Stimulated activated CD4-positive, alpha-beta T cell treated with anti-CD3 and anti-CD28 coated beads, TNF-alpha, amount 100 ng/mL, for 4 hours (primary cell): ENCODE data around the gene AFAP1L2.

ENCODE experiments used
- DNase-seq, 3 experiments: peaks; one replicate each; pipeline ENCODE4 v3.0.0-alpha.2; 2020; ENCODE audit warnings: low read depth in 3 of 3

AFAP1L2 gene

GRCh38 chr10:114291076-114291475 lies 113.2 kb downstream of the AFAP1L2 start:
- no peak for DNase-seq

- DNase-seq = no peak
These were observed 114.3 kb downstream of the AFAP1L2 start for GRCh38 chr10:114290038-114290437.

DNA sequence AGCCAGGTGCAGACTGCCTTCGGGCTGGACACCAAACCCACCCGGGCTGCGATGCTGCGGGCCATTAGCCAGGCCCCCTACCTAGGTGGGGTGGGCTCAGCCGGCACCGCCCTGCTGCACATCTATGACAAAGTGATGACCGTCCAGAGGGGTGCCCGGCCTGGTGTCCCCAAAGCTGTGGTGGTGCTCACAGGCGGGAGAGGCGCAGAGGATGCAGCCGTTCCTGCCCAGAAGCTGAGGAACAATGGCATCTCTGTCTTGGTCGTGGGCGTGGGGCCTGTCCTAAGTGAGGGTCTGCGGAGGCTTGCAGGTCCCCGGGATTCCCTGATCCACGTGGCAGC lies 115.2 kb downstream of the AFAP1L2 start:
- DNase-seq = no peak

DNA sequence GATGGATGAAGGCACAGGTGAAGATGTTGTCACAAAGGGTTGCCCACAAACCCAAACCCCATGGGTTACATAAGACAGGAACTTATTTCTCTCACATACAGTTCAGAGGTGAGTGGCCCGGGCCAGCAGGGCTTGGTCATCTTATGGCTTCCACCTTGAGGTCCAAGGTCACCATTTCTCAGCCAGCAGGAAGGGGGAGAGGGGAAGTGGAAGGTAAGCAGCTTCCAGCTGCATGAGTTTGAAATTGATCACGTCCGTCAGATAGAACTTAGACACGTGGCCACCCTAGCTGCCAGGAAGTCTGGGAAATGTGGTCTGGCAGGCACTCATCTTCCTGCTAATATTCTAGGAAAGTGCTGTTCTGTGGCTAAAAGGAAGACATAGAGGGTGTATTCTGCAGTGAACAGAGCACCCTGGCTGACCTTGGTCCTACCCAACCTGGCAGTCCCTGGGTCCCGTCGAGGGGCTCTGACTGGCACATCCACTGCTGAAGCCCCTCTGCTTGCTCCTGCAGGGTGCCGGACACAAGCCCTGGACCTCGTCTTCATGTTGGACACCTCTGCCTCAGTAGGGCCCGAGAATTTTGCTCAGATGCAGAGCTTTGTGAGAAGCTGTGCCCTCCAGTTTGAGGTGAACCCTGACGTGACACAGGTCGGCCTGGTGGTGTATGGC lies 115.7 kb downstream of the AFAP1L2 start:
- no peak for DNase-seq

- DNase-seq = no peak
These were observed 117.4 kb downstream of the AFAP1L2 start for GRCh38 chr10:114286921-114287320.

DNA sequence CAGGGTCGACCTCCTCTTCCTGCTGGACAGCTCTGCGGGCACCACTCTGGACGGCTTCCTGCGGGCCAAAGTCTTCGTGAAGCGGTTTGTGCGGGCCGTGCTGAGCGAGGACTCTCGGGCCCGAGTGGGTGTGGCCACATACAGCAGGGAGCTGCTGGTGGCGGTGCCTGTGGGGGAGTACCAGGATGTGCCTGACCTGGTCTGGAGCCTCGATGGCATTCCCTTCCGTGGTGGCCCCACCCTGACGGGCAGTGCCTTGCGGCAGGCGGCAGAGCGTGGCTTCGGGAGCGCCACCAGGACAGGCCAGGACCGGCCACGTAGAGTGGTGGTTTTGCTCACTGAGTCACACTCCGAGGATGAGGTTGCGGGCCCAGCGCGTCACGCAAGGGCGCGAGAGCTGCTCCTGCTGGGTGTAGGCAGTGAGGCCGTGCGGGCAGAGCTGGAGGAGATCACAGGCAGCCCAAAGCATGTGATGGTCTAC lies 118.3 kb downstream of the AFAP1L2 start:
- no peak for DNase-seq

- DNase-seq = no peak
These were observed 119.8 kb downstream of the AFAP1L2 start for GRCh38 chr10:114284346-114285071.

DNA sequence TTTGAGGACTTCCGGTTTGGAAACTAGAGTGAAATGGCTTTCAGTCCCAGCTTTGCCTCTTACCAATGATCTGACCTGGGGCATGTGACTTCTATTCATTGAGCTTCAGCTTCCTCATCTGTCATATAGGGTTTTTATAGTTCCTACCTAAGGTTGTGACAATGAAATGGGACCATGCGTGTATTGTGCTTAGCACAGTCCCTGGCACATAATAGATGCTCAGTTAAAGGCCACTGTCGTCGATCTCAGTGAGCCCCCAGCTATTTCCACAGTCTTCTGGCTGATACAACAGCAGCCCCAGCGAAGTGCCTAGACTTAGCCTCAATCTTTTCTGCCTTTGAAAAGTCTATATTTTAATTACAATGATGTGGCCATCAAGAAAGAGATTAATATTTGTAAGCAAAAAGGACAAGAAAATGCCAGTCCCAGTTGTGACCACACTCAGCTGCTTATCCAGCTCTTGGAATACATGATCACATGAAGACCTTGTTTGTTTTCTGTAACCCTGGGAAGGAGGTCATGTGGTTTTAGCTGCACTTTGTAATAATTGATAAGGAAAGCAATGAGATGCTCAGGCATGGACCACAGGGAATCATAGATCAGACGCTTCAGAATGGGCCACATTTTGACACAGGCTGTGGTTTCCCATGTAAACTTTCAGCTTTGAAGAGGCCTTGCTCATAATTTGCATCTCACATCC lies 120.6 kb downstream of the AFAP1L2 start:
- no peak for DNase-seq

- no peak for DNase-seq
These were observed 121.2 kb downstream of the AFAP1L2 start for GRCh38 chr10:114283091-114283490.

- no peak for DNase-seq
These were observed 121.8 kb downstream of the AFAP1L2 start for GRCh38 chr10:114282526-114282925.

DNA sequence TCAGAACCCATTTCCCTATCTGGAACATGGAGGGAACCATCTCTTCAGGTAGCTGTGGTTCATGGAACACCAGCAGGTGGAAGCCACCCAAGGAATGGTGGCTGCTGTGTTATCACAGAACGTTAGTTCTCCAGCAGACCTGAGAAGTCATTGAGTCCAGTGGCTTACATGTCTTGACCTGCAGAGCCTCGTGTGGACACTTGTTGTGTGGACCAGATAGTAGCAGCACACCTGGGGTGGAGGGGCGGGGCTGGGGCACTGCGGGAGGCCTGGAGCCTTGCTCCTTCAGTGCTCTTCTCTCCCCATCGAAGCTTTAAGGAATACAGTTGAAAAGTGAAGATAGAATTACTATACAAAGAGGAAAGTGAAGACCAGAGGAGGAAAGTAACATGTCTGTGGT lies 122.8 kb downstream of the AFAP1L2 start:
- no peak for DNase-seq

DNA sequence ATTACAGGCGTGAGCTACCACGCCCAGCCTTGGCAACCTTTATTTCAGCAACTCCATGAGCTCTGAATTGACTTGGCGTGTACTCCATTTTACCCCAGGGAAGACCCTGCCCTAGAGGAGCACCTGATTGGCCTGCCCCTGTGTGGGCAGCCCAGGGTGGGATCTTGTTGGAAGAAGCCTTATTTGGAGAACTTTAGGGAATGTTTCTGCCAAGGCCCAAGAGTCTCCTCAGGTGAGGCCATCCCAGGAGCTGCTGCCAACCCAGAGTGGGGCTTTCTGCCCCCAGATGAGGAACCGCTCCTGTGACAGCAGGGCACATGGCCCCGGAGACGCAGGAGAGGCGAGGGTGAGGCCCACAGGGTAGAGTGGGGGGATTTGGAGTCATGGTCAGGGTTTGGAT lies 123.3 kb downstream of the AFAP1L2 start:
- no peak for DNase-seq

DNA sequence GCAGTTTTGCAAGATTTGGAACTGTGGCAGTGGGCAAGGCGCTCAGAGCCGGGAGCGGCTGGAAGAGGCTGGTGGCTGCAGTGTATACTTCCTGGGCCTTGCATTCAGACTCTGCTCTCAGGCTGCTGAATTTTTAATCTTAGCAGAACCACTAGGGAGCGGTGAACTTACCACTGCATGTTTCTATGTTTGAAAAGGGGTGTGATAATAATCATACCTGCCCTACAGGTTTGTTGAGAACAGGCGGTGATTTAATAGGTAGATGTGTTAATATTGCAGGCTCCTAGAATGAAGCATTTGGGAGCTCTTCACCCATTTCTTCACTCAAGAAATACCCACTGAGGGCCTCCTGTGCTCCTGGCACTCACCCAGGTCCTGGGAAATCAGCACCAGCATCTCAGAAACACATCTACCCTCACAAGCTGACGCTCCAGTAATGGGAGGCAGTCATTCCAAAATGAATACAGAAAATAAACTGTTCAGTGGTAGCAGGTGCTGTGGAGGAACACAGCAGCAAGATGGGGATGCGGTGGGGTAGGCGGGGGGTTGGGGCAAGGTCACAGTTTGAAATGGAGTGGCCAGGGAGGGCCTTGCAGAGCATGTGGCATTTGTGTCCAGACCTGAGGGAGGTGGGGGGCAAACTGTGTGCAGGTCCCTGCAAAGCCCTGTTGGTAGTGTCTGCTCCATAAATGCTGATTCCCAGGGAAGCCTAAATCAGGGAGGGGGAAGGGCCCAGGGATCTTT lies 124.2 kb downstream of the AFAP1L2 start:
- no peak for DNase-seq

DNA sequence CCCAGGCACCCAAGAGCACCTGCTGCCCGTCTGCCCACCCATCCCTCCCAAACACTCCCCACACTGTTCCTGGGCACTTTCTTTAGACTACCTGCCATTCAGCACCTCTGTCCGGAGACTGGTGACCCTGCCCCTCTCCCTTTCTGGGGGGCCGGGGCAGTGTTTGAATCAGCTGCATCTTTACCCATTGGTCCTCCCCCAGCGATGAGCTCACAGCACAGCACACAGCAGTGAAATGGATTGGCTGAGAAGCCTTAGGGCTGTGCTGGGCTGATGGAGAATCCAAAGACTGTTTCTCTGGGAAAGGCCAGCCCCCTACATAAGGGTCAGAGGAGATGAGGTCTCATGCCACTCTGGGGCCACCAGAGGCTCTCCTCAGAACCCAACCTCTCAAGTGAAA lies 125.0 kb downstream of the AFAP1L2 start:
- DNase-seq = no peak

GRCh38 chr10:114278884-114279191 lies 125.5 kb downstream of the AFAP1L2 start:
- no peak for DNase-seq

DNA sequence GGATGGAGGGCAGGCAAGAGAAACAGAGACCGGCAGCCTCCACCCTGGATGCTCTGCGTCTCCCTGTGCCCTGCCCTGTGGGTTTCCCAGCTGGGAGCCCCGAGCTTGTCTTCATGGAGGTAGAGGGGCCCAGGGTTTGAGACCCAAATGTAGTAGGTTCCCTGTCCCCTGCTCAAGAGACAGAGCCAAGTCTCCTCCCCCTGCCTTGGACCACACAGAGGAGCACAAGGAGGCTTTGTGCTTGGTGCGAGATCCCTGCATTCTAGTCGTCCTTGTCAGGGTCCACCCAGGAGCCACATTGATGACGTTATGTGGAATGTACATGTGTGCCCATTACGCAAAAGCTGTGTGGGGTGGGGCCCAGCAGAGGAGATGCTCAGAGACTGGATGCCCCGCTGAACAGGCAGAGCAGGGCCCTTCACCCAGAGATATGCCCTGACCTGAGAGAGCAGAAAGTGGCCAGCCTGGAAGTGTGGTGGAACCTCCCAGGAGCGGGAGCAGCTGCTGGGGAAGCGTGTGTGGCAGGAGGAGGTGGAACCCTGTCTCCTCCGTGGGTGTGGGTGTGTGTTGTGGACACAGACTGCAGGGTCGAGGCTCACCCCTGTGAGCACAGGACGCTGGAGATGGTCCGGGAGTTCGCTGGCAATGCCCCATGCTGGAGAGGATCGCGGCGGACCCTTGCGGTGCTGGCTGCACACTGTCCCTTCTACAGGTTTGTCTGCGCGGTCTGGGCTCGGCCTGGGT lies 126.0 kb downstream of the AFAP1L2 start:
- no peak for DNase-seq

DNA sequence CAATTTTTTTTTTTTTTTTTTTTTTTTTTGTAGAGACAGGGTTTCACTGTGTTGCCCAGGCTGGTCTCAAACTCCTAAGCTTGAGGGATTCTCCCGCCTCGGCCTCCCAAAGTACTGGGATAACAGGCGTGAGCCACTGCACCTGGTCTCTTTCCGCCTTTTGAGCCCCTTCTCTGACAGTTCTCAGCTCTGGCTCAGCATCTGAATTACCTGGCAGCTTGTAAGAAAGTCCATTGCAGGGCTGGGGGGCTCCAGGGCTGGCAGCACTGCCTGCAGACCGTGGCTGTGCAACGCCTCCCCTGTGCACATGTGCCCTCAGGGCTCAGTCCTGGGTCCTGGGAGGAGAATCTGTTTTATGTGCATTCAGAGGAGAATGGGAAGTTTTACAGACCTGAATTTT lies 127.6 kb downstream of the AFAP1L2 start:
- no peak for DNase-seq

- DNase-seq = no peak
These were observed 128.2 kb downstream of the AFAP1L2 start for GRCh38 chr10:114276066-114276465.

GRCh38 chr10:114274616-114275453 lies 129.5 kb downstream of the AFAP1L2 start:
- no peak for DNase-seq

DNA sequence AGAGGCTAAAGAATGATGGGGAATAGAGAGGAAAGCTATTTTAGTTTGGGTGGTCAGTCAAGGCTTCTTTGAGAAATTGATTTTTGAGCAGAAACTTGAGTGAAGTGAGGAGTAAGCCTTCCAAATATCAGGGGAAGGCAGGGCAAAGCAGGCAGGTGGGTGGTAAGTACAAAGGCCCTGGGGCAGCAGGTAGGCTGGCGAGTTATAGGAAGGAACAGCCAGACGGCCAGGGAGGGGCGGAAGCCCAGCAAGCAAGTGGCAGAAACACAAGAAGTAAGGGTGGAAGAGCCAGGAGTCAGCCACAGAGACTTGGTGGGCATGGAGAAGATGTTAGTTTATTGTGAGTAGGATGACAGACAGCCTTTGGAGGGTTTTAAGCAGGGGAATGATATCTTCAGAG lies 130.4 kb downstream of the AFAP1L2 start:
- DNase-seq = no peak

- DNase-seq = no peak
These were observed 131.6 kb downstream of the AFAP1L2 start for GRCh38 chr10:114272696-114273095.
